Osteoblast (primary cell): Measurements from ENCODE around the gene C1orf74. TPM values are rescaled to one million over a fixed set of nuclear protein-coding genes. Genes with fewer than 3 reads are reported as not detected.

Source experiments
- DNase-seq: peaks from one replicate; pipeline ENCODE4 v3.0.0; 2011; ENCODE audit warnings: low spot score, mixed read lengths; ENCODE audit not compliant: insufficient read length; ENCODE audit errors: missing footprints
- H2AFZ ChIP-seq: 2 replicates; pipeline ENCODE4 v1.6.0; 2011; ENCODE audit warnings: mild to moderate bottlenecking, low read length
- H3K27ac ChIP-seq: 2 replicates; pipeline ENCODE4 v1.5.1; 2011; ENCODE audit warnings: mild to moderate bottlenecking, low read depth, low read length, moderate library complexity
- H3K27me3 ChIP-seq: 2 replicates; pipeline ENCODE4 v1.6.0; 2012; ENCODE audit warnings: mild to moderate bottlenecking, control low read depth, inconsistent platforms, low read length, moderate library complexity; ENCODE audit not compliant: insufficient read depth
- H3K36me3 ChIP-seq: 2 replicates; pipeline ENCODE4 v1.5.1; 2011; ENCODE audit warnings: mild to moderate bottlenecking, low read length, control low read depth, moderate library complexity; ENCODE audit not compliant: insufficient read depth
- H3K4me1 ChIP-seq: 2 replicates; pipeline ENCODE4 v1.5.1; 2011; ENCODE audit warnings: mild to moderate bottlenecking, low read length, control low read depth, moderate library complexity; ENCODE audit not compliant: insufficient read depth
- H3K4me2 ChIP-seq: 2 replicates; pipeline ENCODE4 v1.6.0; 2011; ENCODE audit warnings: mild to moderate bottlenecking, low read length; ENCODE audit not compliant: insufficient read depth
- H3K4me3 ChIP-seq: fragments of 200-600 bp; sonication (generic); 3 replicates; pipeline ENCODE4 v1.5.1; 2012; ENCODE audit warnings: mild to moderate bottlenecking, low read length, inconsistent platforms; ENCODE audit not compliant: insufficient read depth
- H3K79me2 ChIP-seq: 2 replicates; pipeline ENCODE4 v1.6.0; 2012; ENCODE audit warnings: mild to moderate bottlenecking, low read length, control low read depth, inconsistent platforms; ENCODE audit not compliant: insufficient read depth
- H3K9me3 ChIP-seq: 2 replicates; pipeline ENCODE4 v1.5.1; 2011; ENCODE audit warnings: low read depth, low read length, control low read depth
- H4K20me1 ChIP-seq: 2 replicates; pipeline ENCODE4 v1.6.0; 2012; ENCODE audit warnings: mild to moderate bottlenecking, low read length, control low read depth; ENCODE audit not compliant: insufficient read depth
- total RNA-seq: library from RNA; depleted of rRNA; stranded (reverse); fragments of >200 nt; gene quantifications from 2 replicates; pipeline ENCODE4 v1.2.3, GENCODE V29; 2012
- TF ChIP-seq, protein P1 (sequence below): IDR thresholded peaks from 2 replicates; pipeline ENCODE4 v1.5.1; 2011; ENCODE audit warnings: mild to moderate bottlenecking, low read depth, low read length, moderate library complexity; ENCODE audit errors: extremely low read depth

C1orf74 gene
- total RNA-seq, 1 donor, result 2.5 TPM

DNA sequence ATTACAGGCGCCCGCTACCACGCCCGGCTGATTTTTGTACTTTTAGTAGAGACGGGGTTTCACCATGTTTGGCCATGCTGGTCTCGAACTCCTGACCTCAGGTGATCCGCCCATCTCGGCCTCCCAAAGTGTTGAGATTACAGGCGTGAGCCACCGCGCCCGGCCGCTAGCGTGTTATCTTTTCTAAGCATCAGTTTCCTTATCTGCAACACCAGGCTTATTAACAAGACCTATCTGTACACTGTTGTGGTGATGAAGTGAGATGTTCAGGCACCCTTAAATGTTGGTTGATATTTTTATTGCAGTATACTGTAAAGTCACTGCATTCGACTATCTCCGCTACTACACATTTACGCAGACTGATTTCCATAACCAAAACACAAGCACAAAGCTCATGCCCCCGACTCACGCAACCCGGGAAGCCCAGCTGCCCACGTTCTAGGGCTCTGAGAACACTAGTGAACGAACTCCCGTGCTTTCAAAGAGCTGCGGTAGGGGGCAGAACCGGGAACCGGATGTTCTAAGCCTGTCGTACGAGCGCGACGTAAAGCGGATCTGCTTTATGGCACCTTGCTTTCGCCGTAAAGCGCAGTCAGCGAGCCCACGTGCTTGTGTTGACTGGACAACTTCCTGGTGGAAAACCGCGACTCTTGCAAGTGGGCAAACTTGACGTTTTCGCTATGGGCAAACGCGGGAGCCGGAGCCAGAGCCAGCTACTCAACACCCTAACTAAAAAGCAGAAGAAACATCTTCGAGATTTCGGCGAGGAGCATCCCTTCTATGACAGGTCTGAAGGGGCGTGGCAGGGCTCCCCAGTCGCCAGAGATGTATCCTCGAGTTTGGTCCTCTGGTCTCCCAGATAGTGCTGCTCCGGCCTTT lies 43.3 kb upstream of the C1orf74 start, which contains the start of gene UTP25:
Gene UTP25 (plus strand): TSS at position 589 of the 879 bp plus-strand sequence. CDS start 92 bp downstream, at position 681.
- Histone ChIP-seq H3K4me3 (peak within 1 kb of the TSS; percentile 87), H4K20me1 (no peaks in the 10 kb centered on the region), H3K36me3 (peaks cover 15% of the 10 kb centered on the region), H2AFZ (peak within 1 kb of the TSS; percentile 93), H3K27ac (peak within 1 kb of the TSS; percentile 76), H3K27me3 (no peaks in the 10 kb centered on the region), H3K4me1 (peaks cover 52% of the 10 kb centered on the region), H3K4me2 (peak within 1 kb of the TSS; percentile 78), H3K79me2 (peaks cover 18% of the 10 kb centered on the region), H3K9me3 (no peaks in the 10 kb centered on the region)
- no peak for DNase-seq
- TF ChIP-seq, protein P1, sequence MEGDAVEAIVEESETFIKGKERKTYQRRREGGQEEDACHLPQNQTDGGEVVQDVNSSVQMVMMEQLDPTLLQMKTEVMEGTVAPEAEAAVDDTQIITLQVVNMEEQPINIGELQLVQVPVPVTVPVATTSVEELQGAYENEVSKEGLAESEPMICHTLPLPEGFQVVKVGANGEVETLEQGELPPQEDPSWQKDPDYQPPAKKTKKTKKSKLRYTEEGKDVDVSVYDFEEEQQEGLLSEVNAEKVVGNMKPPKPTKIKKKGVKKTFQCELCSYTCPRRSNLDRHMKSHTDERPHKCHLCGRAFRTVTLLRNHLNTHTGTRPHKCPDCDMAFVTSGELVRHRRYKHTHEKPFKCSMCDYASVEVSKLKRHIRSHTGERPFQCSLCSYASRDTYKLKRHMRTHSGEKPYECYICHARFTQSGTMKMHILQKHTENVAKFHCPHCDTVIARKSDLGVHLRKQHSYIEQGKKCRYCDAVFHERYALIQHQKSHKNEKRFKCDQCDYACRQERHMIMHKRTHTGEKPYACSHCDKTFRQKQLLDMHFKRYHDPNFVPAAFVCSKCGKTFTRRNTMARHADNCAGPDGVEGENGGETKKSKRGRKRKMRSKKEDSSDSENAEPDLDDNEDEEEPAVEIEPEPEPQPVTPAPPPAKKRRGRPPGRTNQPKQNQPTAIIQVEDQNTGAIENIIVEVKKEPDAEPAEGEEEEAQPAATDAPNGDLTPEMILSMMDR, result peak; percentile 73

DNA sequence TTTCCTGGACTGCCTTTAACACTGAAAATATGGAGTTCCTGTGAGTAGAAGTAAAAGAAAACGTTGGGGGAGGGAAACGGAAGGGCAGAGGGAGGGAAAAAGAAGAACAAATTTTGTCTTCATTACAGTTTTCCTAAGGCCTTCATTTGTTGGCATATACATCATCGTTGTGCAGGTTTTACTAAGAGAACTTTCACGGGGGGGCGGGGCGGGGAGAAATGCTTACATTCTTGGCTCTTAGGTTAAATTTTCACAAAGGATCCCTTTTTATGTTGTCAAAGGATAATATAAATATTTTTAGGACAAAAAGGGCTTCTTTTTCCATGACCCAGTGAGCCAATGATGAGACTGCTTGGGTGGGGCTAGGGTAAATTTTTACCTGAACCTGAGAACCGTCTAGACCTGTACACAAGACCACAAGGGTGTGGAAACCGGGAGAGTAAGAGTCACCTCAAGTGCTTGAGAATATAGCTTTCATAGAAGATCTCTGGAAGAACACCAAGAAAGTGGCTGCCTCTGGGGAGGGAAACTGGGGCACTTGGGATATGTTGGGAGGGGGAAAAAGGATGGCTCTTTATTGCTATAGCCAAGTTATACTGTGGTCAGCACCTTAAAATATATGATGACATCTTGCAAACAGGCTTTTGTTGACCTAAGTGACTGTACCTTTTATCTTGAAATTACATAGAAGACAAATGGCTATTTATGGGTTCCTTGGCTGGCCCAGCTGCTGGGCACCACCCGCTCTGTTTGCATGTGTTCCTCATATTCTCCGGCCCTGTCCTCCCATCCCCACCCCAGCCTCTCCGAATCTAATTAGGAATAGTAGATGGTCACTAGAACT lies 41.5 kb upstream of the C1orf74 start:
- Histone ChIP-seq H3K4me1 (peaks cover 36% of the 10 kb centered on the region), H2AFZ (peak overlapping the region; percentile 8)

DNA sequence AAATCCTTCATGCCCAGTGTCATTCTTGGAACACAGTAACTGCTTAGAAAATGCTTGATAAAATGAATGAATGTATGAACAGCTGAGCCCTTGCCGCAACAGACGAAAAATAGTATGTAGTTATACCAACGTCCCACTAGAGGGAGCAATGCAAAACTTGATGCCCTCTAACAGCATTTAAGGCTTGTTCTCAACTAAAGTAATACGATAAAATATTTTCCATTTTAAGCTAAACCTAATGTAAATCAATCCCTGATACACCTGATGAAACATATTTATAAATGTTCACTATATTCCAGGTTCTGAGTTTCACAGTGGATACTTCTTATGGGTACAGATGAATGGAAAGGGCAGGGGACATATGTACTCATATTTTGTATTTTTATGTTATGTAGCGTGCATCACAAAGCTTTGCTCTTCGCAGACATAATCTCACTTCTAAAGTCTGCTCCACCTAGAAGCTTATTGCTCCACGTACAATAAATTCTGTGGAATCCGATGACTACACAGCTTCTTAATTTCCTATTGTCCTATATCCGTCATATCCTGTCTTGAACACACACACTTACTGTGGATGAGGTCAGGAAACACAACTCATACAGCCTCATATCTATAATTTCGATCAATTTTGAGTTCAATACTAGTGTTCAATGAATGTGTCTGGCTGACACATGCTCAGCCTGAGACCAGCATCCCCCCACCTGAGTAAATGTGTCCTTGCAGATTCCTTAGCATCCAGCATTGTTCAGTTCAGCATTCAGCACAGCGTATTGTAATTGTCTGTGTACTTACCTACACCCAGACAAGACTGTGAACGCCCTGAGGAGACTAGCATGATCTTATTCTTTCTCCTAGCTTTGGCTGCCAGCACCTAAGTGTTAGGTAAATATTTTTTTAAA lies 39.0 kb upstream of the C1orf74 start:
- Histone ChIP-seq H3K4me1 (peaks cover 17% of the 10 kb centered on the region), H3K4me2 (peak overlapping the region; percentile 68), H3K27me3 (no peaks in the 10 kb centered on the region), H3K27ac (peak overlapping the region; percentile 78), H2AFZ (peak overlapping the region; percentile 70), H3K79me2 (peaks cover 4% of the 10 kb centered on the region), H3K9me3 (no peaks in the 10 kb centered on the region), H3K4me3 (peak overlapping the region; percentile 39), H4K20me1 (no peaks in the 10 kb centered on the region), H3K36me3 (no peaks in the 10 kb centered on the region)
- no peak for DNase-seq
- TF ChIP-seq, protein P1, result peak; percentile 89

More for the DNA sequence above, 41.5 kb upstream of the C1orf74 start:
- H3K9me3 ChIP-seq, result no peaks in the 10 kb centered on the region
- H3K36me3 ChIP-seq, result peaks cover under 1% of the 10 kb centered on the region
- DNase-seq, result no peak
- no peak overlapping the region for H3K4me2 ChIP-seq
- H3K4me3 ChIP-seq, result no peak overlapping the region
- peaks cover 12% of the 10 kb centered on the region for H3K79me2 ChIP-seq
- TF ChIP-seq, protein P1, result no peak
- no peak overlapping the region for H3K27ac ChIP-seq
- no peaks in the 10 kb centered on the region for H4K20me1 ChIP-seq
- H3K27me3 ChIP-seq, result no peaks in the 10 kb centered on the region
